Activated naive CD4-positive, alpha-beta T cell treated with anti-CD3 and anti-CD28 coated beads, Interleukin-2, amount 50 U/mL, for 72 hours (primary cell): ENCODE results near the gene C16orf96. TPM values are rescaled to one million over a fixed set of nuclear protein-coding genes. Genes with fewer than 3 reads are reported as not detected.

ENCODE experiments used
- ATAC-seq, 2 donors: fragments of 150-1000 bp; cut with Tn5 transposase; 2 replicates each; pipeline ENCODE4 v1.10.0; 2021; ENCODE audit warnings: mild to moderate bottlenecking in 2 of 2, moderate library complexity in 2 of 2
- DNase-seq, 2 donors: peaks; one replicate each; pipeline ENCODE4 v3.0.0; 2021 to 2022; ENCODE audit warnings: low spot score in 2 of 2
- H3K27ac Mint-ChIP-seq, 2 donors: one replicate each; pipeline ENCODE4 v1.8.0; 2022; ENCODE audit warnings: mild to moderate bottlenecking in 2 of 2, mixed read lengths in 2 of 2
- H3K36me3 Mint-ChIP-seq, 2 donors: one replicate each; pipeline ENCODE4 v1.8.0; 2022; ENCODE audit warnings: mixed read lengths in 2 of 2
- H3K9me3 Mint-ChIP-seq, 2 donors: one replicate each; pipeline ENCODE4 v1.8.0; 2022; ENCODE audit warnings: mixed read lengths in 2 of 2
- total RNA-seq, 2 donors: library from RNA; stranded (reverse); gene quantifications; one replicate each; pipeline ENCODE4 v1.2.3, GENCODE V29; 2022

Gene C16orf96
- total RNA-seq, 2 donors from 2014 or later = 0.05 to 0.19 TPM

DNA sequence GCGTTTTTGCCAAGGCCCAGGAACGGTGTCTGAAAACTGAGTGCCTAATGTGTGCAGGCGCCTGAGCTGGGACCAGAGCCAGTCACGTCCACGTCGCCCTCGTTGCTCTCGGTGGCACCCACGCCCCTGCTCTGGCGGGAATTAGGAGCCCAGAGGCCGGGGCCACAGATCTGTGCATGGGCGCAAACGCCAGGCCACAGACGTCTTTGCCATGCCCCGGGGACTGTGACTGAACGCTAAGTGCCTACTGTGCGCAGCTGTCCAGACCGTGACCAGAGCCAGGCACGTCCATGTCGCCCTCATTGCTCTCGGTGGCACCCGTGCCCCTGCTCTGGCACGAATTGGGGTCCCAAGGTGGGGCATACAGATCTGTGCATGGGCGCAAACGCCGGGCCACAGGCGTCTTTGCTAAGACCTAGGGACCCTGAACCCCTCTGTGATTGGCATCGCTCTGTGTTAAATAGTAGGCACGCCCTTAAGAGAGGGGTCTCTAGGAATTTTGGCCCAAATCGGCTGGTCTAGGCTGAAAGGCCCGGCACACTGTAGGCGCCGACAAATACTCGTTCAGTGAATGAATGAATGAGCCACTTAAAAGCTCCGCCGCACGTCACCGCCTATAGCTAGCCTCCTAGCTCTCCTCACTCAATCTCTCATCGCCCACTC, 59.4 kb downstream of the C16orf96 start:
- DNase-seq (peak in 1 of 2 donors; percentile 18), ATAC-seq (no peak)
- peaks cover 0 to 5% of the 10 kb centered on the region in 2 donors for H3K36me3 Mint-ChIP-seq
- H3K27ac Mint-ChIP-seq = peak overlapping the region; percentile 92 to 99
- no peaks in the 10 kb centered on the region for H3K9me3 Mint-ChIP-seq

DNA sequence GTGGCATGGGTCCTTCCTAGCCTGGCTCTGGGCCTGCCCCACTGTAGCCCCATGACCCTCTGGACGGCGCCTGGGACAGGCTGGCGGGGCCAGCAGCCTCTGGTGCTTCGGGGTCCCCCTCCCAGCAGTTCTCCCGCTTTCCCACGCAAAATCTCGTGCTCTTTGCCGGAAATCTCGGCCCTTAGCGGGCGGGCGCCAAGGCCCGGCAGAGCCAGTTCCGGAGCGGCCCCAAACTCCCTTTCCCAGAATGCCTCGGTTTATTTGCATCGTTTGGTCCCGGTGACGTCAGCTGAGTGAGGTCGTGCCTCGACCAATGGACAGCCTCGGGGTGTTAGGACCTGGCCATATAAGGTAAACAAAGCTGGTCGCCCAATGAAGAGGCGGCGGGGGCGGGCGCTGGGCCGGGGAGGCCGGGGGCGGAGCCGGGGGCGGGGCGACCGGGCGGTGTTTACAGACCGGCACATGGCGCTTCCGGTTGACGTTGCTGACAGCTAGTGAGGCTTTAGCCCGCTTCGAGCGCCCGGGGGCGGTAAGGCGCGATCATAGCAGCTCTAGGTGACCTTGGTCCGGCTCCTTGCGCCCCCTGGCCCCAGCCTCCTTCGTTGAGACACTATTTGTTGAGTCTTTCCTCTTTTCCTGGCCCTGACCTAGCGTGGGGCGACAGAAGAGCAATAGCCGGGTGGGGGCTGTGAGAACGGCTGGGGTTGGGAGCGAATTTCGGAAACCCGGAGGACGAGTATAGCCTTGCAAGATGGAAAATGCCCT, 60.1 kb downstream of the C16orf96 start:
- DNase-seq (peak; percentile 96 to 99), ATAC-seq (peak; percentile 90)
- H3K36me3 Mint-ChIP-seq = peaks cover 0 to 5% of the 10 kb centered on the region in 2 donors
- H3K27ac Mint-ChIP-seq = peak overlapping the region; percentile 92 to 99
- H3K9me3 Mint-ChIP-seq = no peaks in the 10 kb centered on the region

DNA sequence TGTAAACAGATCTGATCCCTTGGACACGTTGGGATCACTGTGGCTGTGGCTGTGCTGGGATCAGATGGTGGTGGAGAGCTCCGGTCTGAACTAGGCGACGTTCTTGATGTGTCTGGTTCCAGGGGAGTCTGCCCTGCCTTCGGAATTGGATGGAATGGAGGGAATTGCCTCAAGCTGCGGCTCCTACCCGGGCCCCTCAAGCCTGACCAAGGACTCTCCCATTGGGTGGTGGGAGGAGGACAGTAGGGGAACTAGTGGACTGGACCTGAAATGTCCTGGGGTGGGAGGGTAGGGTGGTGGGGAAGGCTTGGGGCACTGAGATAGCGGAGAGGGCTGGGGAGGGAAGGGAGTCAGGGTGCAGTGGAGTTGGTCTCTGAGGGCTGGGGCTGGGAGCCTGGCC, 61.7 kb downstream of the C16orf96 start:
- Mint-ChIP-seq H3K36me3 (peaks cover 0 to 5% of the 10 kb centered on the region in 2 donors), H3K27ac (peak overlapping the region in 1 of 2 donors; percentile 92), H3K9me3 (no peaks in the 10 kb centered on the region)
- DNase-seq (no peak), ATAC-seq (no peak)

DNA sequence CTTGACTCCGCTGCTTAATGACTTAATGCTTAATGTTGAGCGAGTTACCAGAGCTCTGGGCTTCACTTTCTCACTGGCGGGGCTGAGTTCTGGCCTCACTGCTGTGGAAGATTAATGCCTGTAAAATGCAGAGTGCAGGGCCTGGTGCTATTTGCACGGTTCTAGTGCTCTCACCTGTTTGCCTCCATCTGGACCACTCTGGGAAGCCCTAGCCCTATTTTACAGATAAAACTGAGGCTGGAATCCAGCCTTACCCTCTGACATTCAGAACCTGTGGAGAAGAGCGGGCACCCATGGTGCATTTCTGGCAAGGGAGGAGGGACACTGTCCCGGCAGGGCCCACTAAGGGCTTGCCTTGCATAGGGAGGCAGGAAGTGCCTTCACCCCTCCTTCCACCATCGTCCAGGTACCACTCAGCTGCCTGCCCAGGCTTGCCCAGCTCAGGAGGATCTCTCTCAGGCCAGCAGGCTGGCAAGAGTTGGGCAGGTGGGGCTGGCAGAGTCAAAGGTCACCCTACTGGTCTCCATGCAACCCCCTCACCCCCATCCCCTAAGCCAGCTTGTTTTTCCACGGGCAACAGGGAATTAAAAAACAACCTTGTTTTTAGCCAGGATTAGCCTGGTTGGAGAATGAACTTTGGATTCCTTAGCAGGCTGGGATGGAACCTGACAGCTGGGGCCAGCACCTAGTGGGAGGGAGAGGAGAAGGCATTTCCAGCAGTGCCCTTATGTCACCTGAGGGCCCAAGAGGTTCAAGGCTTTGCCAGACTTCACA, 62.7 kb downstream of the C16orf96 start:
- DNase-seq (no peak), ATAC-seq (no peak)
- peaks cover 0 to 5% of the 10 kb centered on the region in 2 donors for H3K36me3 Mint-ChIP-seq
- H3K27ac Mint-ChIP-seq = no peak overlapping the region
- no peaks in the 10 kb centered on the region for H3K9me3 Mint-ChIP-seq

DNA sequence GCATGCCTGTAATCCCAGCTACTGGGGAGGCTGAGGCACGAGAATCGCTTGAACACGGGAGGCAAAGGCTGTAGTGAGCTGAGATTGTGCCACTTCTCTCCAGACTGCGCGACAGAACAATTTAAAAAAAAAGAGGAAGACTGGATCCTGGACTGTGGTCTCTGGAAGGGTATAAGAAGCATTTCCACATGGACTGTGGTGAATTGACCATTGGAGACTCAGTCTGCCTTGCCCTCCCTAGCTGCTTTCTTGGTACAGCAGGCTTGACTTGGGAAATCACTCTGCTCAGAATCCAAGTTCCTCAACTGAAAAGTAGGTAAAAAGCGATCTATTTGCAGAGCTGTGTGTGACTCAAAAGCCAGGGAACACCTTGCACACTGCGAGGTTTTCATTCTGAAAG, 67.5 kb downstream of the C16orf96 start:
- DNase-seq (no peak), ATAC-seq (no peak)
- Mint-ChIP-seq H3K36me3 (peaks cover 7 to 11% of the 10 kb centered on the region in 2 donors), H3K27ac (peak overlapping the region in 1 of 2 donors; percentile 99), H3K9me3 (no peaks in the 10 kb centered on the region)

DNA sequence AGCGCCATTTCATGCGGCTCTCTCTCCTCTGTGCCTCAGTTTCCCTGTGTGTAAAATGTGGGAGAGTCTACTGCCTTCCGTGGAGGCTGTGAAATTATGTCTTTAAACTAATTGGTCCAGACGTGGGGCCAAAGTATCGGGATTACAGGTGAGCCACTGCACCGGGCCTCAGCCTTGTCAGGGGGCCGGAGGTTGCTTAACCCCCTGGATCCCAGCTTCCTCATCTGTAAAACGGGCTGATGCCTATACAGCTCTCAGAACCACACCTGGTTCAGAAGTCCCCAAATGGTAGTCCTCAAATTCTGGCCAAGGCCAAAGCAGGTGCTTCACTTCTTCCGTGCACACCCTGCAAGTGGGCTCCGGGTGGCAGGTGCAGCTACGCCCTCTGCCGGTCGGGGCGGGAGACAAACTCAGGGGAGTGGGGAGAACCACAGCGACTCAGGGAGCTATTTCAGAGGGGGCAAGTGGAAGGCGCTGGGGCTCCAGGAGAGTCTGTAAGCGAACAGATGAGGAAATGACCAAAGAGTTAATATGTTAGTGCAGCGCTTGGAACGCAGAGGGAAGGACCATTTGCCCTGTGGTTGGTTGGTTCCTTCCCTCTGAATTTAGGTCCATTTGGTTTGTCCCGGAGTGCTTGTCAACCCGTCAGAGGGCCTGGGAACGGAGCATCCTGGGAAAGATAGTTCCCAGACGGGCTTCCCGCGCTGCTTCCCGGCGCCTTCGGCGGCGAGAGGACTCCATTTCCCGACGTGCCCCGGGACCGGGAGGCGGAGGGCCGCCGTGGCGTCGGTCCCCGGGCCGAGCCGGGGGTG, 68.1 kb downstream of the C16orf96 start, which contains the start of gene MGRN1:
MGRN1 (plus strand) TSS at position 812 of the 812 bp plus-strand sequence. CDS start 135 bp downstream, outside the sequence.
- peak within 1 kb of the TSS; percentile 99 to 100 for H3K27ac Mint-ChIP-seq
- peaks cover 11 to 13% of the 10 kb centered on the region in 2 donors for H3K36me3 Mint-ChIP-seq
- ATAC-seq = peak; percentile 58 to 92
- peak; percentile 85 to 92 for DNase-seq
- no peaks in the 10 kb centered on the region for H3K9me3 Mint-ChIP-seq

DNA sequence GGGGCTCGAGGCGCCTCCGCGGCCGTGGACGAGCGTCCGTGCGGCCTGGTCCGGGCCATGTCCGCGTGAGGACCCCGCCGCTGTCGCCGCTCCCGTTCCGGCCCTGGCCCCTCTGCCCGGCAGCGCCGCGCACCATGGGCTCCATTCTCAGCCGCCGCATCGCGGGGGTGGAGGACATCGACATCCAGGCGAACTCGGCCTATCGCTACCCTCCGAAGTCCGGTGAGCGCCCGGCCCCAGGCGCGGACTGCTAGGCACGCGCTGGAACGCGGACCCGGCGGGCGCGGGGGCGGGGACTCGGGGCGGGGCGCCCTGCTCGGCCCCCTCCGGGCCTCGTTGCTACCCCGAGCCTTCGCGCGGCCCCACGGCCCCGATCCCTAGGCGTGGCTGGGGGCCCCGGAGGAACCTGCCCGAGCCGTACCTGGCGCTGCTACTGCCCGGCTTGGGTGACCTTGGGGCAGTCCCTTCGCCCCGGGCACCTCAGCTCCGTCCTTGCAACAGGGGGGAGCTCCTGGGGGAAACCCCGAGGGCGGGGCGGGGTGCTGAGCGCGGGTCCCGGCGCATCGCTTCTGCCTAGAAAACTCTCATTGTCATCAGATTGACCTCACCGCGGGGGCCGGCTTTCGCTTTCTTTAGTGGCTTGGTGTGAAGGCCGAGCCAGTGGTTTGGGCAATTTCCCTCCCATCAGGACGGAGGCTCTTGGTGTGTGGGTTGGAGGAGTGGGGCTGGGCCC, 68.9 kb downstream of the C16orf96 start:
- Mint-ChIP-seq H3K9me3 (no peaks in the 10 kb centered on the region), H3K36me3 (peaks cover 11 to 16% of the 10 kb centered on the region in 2 donors), H3K27ac (peak overlapping the region; percentile 99 to 100)
- peak; percentile 47 to 75 for ATAC-seq
- peak; percentile 72 to 94 for DNase-seq

DNA sequence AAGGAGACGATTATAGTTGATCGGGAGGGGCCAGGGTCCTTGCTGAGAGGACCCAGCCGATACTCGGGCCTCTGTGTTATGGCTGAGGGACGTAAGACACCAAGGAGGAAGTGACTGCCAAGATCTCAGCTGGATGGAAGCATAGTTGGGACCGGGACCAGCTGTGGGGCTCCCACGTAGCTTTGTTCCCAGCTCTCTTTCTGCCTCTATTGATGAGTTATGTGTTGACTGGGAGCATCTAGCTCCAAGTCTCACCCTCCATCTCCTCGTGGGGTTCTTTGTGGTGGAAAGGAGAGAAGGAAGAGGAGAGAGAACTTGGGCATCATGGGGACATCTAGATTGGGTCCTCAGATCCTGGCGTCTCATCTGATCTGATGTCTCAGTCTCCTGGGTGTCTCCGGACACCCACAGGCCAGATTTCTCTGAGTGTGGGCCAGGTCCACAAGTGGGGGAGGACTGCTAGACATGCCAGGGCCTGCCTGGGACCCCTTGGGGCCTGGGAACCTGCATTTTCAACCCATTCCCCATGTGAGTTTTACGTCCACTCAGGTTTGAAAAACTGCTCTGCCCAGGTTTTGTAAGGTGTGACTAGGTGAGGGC, 69.5 kb downstream of the C16orf96 start:
- Mint-ChIP-seq H3K9me3 (no peaks in the 10 kb centered on the region), H3K36me3 (peaks cover 11 to 16% of the 10 kb centered on the region in 2 donors), H3K27ac (peak overlapping the region; percentile 99 to 100)
- no peak for DNase-seq
- no peak for ATAC-seq

DNA sequence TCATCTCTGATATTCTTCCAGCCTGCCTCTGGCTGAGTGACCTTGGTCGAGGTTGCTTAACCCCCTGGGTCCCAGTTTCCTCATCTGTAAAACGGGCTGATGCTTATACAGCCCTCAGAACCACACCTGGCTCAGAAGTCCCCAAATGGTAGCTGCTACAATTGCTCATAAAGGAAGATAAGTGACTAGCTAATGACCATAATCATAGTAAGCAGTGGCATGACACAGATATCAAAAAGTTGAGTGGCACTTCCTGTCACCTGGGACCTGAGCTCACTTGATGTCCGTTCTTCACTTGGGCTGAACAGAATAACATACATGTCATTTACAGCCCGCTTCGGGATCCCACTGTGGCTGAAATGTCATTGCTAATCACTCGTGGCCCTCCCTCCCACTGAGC, 70.3 kb downstream of the C16orf96 start:
- ATAC-seq = peak in 1 of 2 donors; percentile 37
- Mint-ChIP-seq H3K27ac (peak overlapping the region; percentile 14 to 99), H3K36me3 (peaks cover 11 to 22% of the 10 kb centered on the region in 2 donors), H3K9me3 (peaks cover 0 to 4% of the 10 kb centered on the region in 2 donors)
- no peak for DNase-seq

DNA sequence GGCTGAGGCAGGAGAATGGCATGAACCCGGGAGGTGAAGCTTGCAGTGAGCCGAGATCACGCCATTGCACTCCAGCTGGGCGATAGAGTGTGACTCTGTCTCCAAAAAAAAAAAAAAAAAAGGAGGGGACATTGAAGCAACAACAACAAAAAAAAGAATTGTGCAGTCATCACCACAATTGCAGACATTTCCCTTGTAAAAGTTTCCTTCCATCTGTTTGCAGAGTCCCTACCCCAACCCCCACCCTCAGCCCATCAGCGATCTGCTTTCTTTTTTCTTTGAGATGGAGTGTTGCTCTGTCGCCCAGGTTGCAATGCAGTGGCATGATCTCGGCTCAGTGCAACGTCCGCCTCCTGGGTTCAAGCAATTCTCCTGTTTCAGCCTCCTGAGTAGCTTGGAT, 72.1 kb downstream of the C16orf96 start:
- peaks cover 0 to 4% of the 10 kb centered on the region in 2 donors for H3K9me3 Mint-ChIP-seq
- no peak for ATAC-seq
- no peak overlapping the region for H3K27ac Mint-ChIP-seq
- DNase-seq = no peak
- H3K36me3 Mint-ChIP-seq = peaks cover 11 to 23% of the 10 kb centered on the region in 2 donors

DNA sequence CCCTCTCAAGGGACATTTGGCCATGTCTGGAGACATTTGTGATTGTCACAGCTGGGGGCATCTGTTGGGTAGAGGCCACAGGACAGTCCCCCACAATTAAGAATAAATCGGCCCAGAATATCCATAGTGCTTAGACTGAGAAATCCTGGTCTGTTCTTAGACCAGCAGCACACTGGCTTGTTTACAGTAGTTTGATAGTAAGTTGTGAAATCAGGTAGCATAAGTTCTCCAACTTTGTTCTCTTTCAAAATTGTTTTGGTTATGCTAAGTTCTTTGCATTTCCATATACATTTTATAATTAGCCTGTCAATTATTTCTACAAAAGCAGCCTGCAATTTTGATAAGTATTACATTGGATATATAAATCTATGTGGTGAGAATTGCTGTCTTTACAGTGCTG, 75.3 kb downstream of the C16orf96 start:
- ATAC-seq (no peak), DNase-seq (no peak)
- H3K36me3 Mint-ChIP-seq = peaks cover 0 to 16% of the 10 kb centered on the region in 2 donors
- H3K9me3 Mint-ChIP-seq = peaks cover 0 to 4% of the 10 kb centered on the region in 2 donors
- H3K27ac Mint-ChIP-seq = no peak overlapping the region

DNA sequence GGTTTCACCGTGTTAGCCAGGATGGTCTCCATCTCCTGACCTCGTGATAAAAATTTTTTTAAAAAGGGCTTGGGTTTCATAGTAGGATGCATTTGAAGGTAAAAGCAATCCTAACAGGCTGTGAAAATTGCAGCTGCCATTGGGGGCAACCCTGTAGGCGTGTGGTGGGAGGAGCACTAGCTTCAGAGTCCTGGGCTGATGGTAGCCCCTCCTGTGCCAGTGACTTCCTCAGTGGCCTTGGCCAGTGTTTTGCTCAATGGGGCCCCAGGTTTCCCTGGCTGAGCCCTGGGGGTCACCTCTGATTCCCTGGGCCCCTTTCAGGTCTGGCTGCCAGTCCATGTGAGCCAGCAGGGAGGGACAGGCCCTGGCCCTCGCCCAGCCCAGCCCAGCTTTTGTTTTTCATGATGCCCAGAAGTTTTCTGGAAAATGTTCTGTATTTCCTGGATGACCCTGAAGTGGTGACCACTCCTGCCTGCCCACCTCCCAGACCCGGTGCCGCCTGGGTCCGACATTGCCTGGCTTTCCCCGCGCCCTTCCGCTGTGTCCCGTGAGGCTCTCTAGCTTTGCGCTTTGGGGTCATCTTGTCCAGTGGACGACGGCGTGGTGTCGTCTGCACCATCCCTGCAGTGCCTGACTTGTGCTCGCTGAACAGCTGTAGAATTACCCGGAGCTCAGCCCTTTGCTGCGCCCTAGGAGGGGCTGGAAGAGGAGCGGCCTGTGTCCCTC, 77.9 kb downstream of the C16orf96 start:
- DNase-seq (no peak), ATAC-seq (no peak)
- peaks cover 0 to 4% of the 10 kb centered on the region in 2 donors for H3K9me3 Mint-ChIP-seq
- H3K36me3 Mint-ChIP-seq = peaks cover 0 to 11% of the 10 kb centered on the region in 2 donors
- H3K27ac Mint-ChIP-seq = peak overlapping the region in 1 of 2 donors; percentile 65

DNA sequence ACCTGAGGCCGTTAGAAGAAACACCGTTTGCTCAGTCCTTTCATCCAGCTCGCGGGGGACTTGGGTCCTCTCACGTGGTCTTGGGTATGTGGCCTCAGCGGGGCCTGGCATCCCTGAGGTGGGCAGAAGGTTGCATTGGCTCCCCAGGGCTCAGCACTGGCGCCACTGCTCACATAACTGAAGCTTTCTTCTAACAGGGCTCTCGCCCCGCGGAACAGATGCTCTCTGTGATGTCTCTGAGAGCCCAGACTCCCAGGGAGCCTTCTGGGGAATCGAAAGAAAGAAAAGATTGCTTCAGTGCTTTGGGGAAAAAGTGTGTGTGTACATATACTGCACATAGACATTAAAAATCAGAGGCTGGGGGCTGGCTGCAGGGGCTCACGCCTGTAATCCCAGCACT, 78.6 kb downstream of the C16orf96 start:
- no peak for ATAC-seq
- Mint-ChIP-seq H3K36me3 (peaks cover 0 to 8% of the 10 kb centered on the region in 2 donors), H3K9me3 (peaks cover 0 to 4% of the 10 kb centered on the region in 2 donors), H3K27ac (peak overlapping the region in 1 of 2 donors; percentile 65)
- DNase-seq = no peak

DNA sequence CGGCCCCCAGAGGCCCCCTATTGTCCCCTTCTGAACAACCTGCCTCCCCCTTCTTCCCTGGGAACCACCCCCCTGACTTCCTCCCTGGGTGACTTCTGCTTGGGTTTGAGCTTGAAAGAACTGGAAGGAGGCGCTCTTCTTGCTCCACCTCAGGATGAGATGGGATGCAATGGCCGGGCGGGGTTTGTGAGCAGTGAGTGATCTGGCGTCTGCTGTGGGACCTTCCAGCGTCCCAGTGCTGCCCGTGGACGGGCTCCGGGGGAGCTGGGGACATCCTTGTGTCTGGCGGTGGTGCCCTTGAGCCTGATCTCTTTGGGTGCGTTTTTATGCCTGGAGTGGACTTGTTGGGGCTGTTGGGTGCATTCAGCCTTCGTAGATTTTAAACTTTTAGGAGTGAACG, 80.1 kb downstream of the C16orf96 start:
- H3K36me3 Mint-ChIP-seq = peaks cover 0 to 4% of the 10 kb centered on the region in 2 donors
- no peak for DNase-seq
- no peak overlapping the region for H3K27ac Mint-ChIP-seq
- peaks cover 0 to 2% of the 10 kb centered on the region in 2 donors for H3K9me3 Mint-ChIP-seq
- no peak for ATAC-seq
